Measurements from ENCODE around the gene EPN2. TPM values are rescaled to one million over a fixed set of nuclear protein-coding genes. Genes with fewer than 3 reads are reported as not detected.

The EPN2 gene
- total and polyA plus RNA-seq, 2 donors (not counting 1 experiment from before 2014, with no cell fraction given) = 23.8 to 36.0 TPM

- no peaks in the 10 kb centered on the region for H4K20me1 ChIP-seq (ENCODE audit: control insufficient read depth, extremely low read depth, insufficient read depth, low read length)
- peaks cover 20% of the 10 kb centered on the region for H3K79me2 ChIP-seq (ENCODE audit: control insufficient read depth, insufficient read depth, low read length)
Measured at GRCh38 chr17:19379361-19380065, 142.3 kb downstream of the EPN2 start.

DNA sequence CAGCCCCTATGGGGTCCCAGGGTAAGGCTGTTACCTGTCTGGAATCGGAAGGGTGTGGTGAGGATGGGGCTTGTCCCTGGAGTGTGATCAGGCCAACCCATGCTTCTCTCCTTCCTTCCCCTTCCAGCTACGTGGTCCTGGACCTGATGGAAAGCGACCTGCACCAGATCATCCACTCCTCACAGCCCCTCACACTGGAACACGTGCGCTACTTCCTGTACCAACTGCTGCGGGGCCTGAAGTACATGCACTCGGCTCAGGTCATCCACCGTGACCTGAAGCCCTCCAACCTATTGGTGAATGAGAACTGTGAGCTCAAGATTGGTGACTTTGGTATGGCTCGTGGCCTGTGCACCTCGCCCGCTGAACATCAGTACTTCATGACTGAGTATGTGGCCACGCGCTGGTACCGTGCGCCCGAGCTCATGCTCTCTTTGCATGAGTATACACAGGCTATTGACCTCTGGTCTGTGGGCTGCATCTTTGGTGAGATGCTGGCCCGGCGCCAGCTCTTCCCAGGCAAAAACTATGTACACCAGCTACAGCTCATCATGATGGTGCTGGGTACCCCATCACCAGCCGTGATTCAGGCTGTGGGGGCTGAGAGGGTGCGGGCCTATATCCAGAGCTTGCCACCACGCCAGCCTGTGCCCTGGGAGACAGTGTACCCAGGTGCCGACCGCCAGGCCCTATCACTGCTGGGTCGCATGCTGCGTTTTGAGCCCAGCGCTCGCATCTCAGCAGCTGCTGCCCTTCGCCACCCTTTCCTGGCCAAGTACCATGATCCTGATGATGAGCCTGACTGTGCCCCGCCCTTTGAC lies 143.5 kb downstream of the EPN2 start:
- no peak overlapping the region for H3K9ac ChIP-seq (ENCODE audit: insufficient read depth, low read length)
- H3K36me3 ChIP-seq (ENCODE audit: control insufficient read depth, insufficient read depth, low read length) = peaks cover 38% of the 10 kb centered on the region
- TF ChIP-seq, protein P1, sequence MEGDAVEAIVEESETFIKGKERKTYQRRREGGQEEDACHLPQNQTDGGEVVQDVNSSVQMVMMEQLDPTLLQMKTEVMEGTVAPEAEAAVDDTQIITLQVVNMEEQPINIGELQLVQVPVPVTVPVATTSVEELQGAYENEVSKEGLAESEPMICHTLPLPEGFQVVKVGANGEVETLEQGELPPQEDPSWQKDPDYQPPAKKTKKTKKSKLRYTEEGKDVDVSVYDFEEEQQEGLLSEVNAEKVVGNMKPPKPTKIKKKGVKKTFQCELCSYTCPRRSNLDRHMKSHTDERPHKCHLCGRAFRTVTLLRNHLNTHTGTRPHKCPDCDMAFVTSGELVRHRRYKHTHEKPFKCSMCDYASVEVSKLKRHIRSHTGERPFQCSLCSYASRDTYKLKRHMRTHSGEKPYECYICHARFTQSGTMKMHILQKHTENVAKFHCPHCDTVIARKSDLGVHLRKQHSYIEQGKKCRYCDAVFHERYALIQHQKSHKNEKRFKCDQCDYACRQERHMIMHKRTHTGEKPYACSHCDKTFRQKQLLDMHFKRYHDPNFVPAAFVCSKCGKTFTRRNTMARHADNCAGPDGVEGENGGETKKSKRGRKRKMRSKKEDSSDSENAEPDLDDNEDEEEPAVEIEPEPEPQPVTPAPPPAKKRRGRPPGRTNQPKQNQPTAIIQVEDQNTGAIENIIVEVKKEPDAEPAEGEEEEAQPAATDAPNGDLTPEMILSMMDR (conservative IDR thresholded peaks at IDR 0.05 in 1 of 2, IDR thresholded peaks at IDR 0.05 in 1 of 2; ENCODE audit: low read depth in 1 of 2, low read length in 2 of 2) = no peak
- TF ChIP-seq EZH2 (IDR thresholded peaks at IDR 0.05; ENCODE audit: low read length, missing control alignments) = no peak
- H3K27me3 ChIP-seq (ENCODE audit: control insufficient read depth, insufficient read depth, low read length) = no peaks in the 10 kb centered on the region
- no peaks in the 10 kb centered on the region for H3K9me3 ChIP-seq (ENCODE audit: control insufficient read depth, insufficient read depth, low read depth, low read length)
- no peaks in the 10 kb centered on the region for H4K20me1 ChIP-seq (ENCODE audit: control insufficient read depth, extremely low read depth, insufficient read depth, low read length)
- no peak overlapping the region for H3K27ac ChIP-seq (ENCODE audit: insufficient read depth, low read length)
- H3K79me2 ChIP-seq (ENCODE audit: control insufficient read depth, insufficient read depth, low read length) = peaks cover 20% of the 10 kb centered on the region
- peaks cover 34% of the 10 kb centered on the region for H3K4me1 ChIP-seq (ENCODE audit: control insufficient read depth, extremely low read depth, insufficient read depth, low read length)
- H3K4me2 ChIP-seq (ENCODE audit: extremely low read depth, insufficient read depth, low read length) = no peak overlapping the region
- no peak overlapping the region for H2AFZ ChIP-seq (ENCODE audit: low read length)
- DNase-seq (ENCODE audit: low read depth in 2 of 2) = no peak
- H3K4me3 ChIP-seq (replicated peaks in 1 of 4; ENCODE audit: control extremely low read depth in 1 of 4, insufficient read depth in 1 of 4, low read depth in 3 of 4, low read length in 4 of 4) = peak overlapping the region in 1 of 4 experiments; percentile 77

More at GRCh38 chr17:19379361-19380065, 142.3 kb downstream of the EPN2 start:
- TF ChIP-seq, protein P1 (conservative IDR thresholded peaks at IDR 0.05 in 1 of 2, IDR thresholded peaks at IDR 0.05 in 1 of 2; ENCODE audit: low read depth in 1 of 2, low read length in 2 of 2) = no peak
- no peak for TF ChIP-seq EZH2 (IDR thresholded peaks at IDR 0.05; ENCODE audit: low read length, missing control alignments)
- Histone ChIP-seq H3K9ac (ENCODE audit: insufficient read depth, low read length) (peak overlapping the region; percentile 82), H3K4me2 (ENCODE audit: extremely low read depth, insufficient read depth, low read length) (peak overlapping the region; percentile 95), H3K4me1 (ENCODE audit: control insufficient read depth, extremely low read depth, insufficient read depth, low read length) (peaks cover 25% of the 10 kb centered on the region), H3K4me3 (replicated peaks in 1 of 4; ENCODE audit: control extremely low read depth in 1 of 4, insufficient read depth in 1 of 4, low read depth in 3 of 4, low read length in 4 of 4) (peak overlapping the region; percentile 68 to 86 (median 80)), H2AFZ (ENCODE audit: low read length) (no peak overlapping the region), H3K27ac (ENCODE audit: insufficient read depth, low read length) (peak overlapping the region; percentile 99), H3K9me3 (ENCODE audit: control insufficient read depth, insufficient read depth, low read depth, low read length) (no peaks in the 10 kb centered on the region), H3K27me3 (ENCODE audit: control insufficient read depth, insufficient read depth, low read length) (no peaks in the 10 kb centered on the region), H3K36me3 (ENCODE audit: control insufficient read depth, insufficient read depth, low read length) (peaks cover 33% of the 10 kb centered on the region)
- no peak for DNase-seq (ENCODE audit: low read depth in 2 of 2)

DNA sequence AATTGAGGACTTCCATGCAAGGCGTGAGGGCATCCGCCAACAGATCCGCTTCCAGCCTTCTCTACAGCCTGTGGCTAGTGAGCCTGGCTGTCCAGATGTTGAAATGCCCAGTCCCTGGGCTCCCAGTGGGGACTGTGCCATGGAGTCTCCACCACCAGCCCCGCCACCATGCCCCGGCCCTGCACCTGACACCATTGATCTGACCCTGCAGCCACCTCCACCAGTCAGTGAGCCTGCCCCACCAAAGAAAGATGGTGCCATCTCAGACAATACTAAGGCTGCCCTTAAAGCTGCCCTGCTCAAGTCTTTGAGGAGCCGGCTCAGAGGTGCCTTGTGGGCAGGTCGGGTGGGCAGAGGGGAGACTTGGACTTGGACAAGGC lies 144.2 kb downstream of the EPN2 start:
- H3K9ac ChIP-seq (ENCODE audit: insufficient read depth, low read length) = no peak overlapping the region
- no peak overlapping the region for H2AFZ ChIP-seq (ENCODE audit: low read length)
- no peaks in the 10 kb centered on the region for H3K9me3 ChIP-seq (ENCODE audit: control insufficient read depth, insufficient read depth, low read depth, low read length)
- TF ChIP-seq, protein P1 (conservative IDR thresholded peaks at IDR 0.05 in 1 of 2, IDR thresholded peaks at IDR 0.05 in 1 of 2; ENCODE audit: low read depth in 1 of 2, low read length in 2 of 2) = no peak
- TF ChIP-seq EZH2 (IDR thresholded peaks at IDR 0.05; ENCODE audit: low read length, missing control alignments) = no peak
- H3K4me2 ChIP-seq (ENCODE audit: extremely low read depth, insufficient read depth, low read length) = no peak overlapping the region
- no peak overlapping the region for H3K4me3 ChIP-seq (replicated peaks in 1 of 4; ENCODE audit: control extremely low read depth in 1 of 4, insufficient read depth in 1 of 4, low read depth in 3 of 4, low read length in 4 of 4)
- no peaks in the 10 kb centered on the region for H4K20me1 ChIP-seq (ENCODE audit: control insufficient read depth, extremely low read depth, insufficient read depth, low read length)
- H3K27ac ChIP-seq (ENCODE audit: insufficient read depth, low read length) = no peak overlapping the region
- DNase-seq (ENCODE audit: low read depth in 2 of 2) = no peak
- H3K36me3 ChIP-seq (ENCODE audit: control insufficient read depth, insufficient read depth, low read length) = peaks cover 38% of the 10 kb centered on the region
- H3K4me1 ChIP-seq (ENCODE audit: control insufficient read depth, extremely low read depth, insufficient read depth, low read length) = peaks cover 41% of the 10 kb centered on the region
- H3K27me3 ChIP-seq (ENCODE audit: control insufficient read depth, insufficient read depth, low read length) = no peaks in the 10 kb centered on the region
- H3K79me2 ChIP-seq (ENCODE audit: control insufficient read depth, insufficient read depth, low read length) = peaks cover 20% of the 10 kb centered on the region
